Measurements from ENCODE around the gene SH2D5.

SH2D5 gene

GRCh38 chr1:20703124-20703756 is 29.3 kb downstream of the SH2D5 start:
- no peaks in the 10 kb centered on the region for H3K27me3 ChIP-seq (ENCODE audit: control insufficient read depth in 5 of 5, insufficient read depth in 4 of 5, low read length in 5 of 5)
- no peaks in the 10 kb centered on the region for H3K4me1 ChIP-seq (ENCODE audit: control insufficient read depth in 5 of 5, insufficient read depth in 5 of 5, low read length in 5 of 5)
- no peak overlapping the region for H3K4me3 ChIP-seq (ENCODE audit: low read depth in 1 of 5, low read length in 5 of 5)
- no peak overlapping the region for H3K9ac ChIP-seq (ENCODE audit: low read length in 5 of 5)
- H3K36me3 ChIP-seq (ENCODE audit: control insufficient read depth in 5 of 5, insufficient read depth in 5 of 5, low read length in 5 of 5): no peaks in the 10 kb centered on the region
- no peaks in the 10 kb centered on the region for H3K9me3 ChIP-seq (ENCODE audit: control insufficient read depth in 5 of 5, low read length in 5 of 5)
- H3K27ac ChIP-seq (ENCODE audit: low read depth, low read length): no peak overlapping the region

- no peaks in the 10 kb centered on the region for H3K27me3 ChIP-seq (ENCODE audit: control insufficient read depth in 5 of 5, insufficient read depth in 4 of 5, low read length in 5 of 5)
- no peak overlapping the region for H3K9ac ChIP-seq (ENCODE audit: low read length in 5 of 5)
- no peaks in the 10 kb centered on the region for H3K9me3 ChIP-seq (ENCODE audit: control insufficient read depth in 5 of 5, low read length in 5 of 5)
- H3K4me3 ChIP-seq (ENCODE audit: low read depth in 1 of 5, low read length in 5 of 5): no peak overlapping the region
- H3K27ac ChIP-seq (ENCODE audit: low read depth, low read length): no peak overlapping the region
- peaks cover 0 to 2% (median under 1%) of the 10 kb centered on the region in 5 donors for H3K4me1 ChIP-seq (ENCODE audit: control insufficient read depth in 5 of 5, insufficient read depth in 5 of 5, low read length in 5 of 5)
- H3K36me3 ChIP-seq (ENCODE audit: control insufficient read depth in 5 of 5, insufficient read depth in 5 of 5, low read length in 5 of 5): no peaks in the 10 kb centered on the region
These were observed 30.1 kb downstream of the SH2D5 start for GRCh38 chr1:20702416-20702815.

GRCh38 chr1:20701847-20702246 is 30.7 kb downstream of the SH2D5 start:
- Histone ChIP-seq H3K4me3 (ENCODE audit: low read depth in 1 of 5, low read length in 5 of 5) (no peak overlapping the region), H3K27me3 (ENCODE audit: control insufficient read depth in 5 of 5, insufficient read depth in 4 of 5, low read length in 5 of 5) (no peaks in the 10 kb centered on the region), H3K9ac (ENCODE audit: low read length in 5 of 5) (no peak overlapping the region), H3K36me3 (ENCODE audit: control insufficient read depth in 5 of 5, insufficient read depth in 5 of 5, low read length in 5 of 5) (no peaks in the 10 kb centered on the region), H3K27ac (ENCODE audit: low read depth, low read length) (no peak overlapping the region), H3K9me3 (ENCODE audit: control insufficient read depth in 5 of 5, low read length in 5 of 5) (no peaks in the 10 kb centered on the region), H3K4me1 (ENCODE audit: control insufficient read depth in 5 of 5, insufficient read depth in 5 of 5, low read length in 5 of 5) (peaks cover 0 to 8% (median 6%) of the 10 kb centered on the region in 5 donors)

GRCh38 chr1:20701446-20701845 is 31.1 kb downstream of the SH2D5 start:
- Histone ChIP-seq H3K4me1 (ENCODE audit: control insufficient read depth in 5 of 5, insufficient read depth in 5 of 5, low read length in 5 of 5) (peaks cover 0 to 11% (median 9%) of the 10 kb centered on the region in 5 donors), H3K27ac (ENCODE audit: low read depth, low read length) (no peak overlapping the region), H3K27me3 (ENCODE audit: control insufficient read depth in 5 of 5, insufficient read depth in 4 of 5, low read length in 5 of 5) (no peaks in the 10 kb centered on the region), H3K36me3 (ENCODE audit: control insufficient read depth in 5 of 5, insufficient read depth in 5 of 5, low read length in 5 of 5) (no peaks in the 10 kb centered on the region), H3K4me3 (ENCODE audit: low read depth in 1 of 5, low read length in 5 of 5) (no peak overlapping the region), H3K9ac (ENCODE audit: low read length in 5 of 5) (no peak overlapping the region), H3K9me3 (ENCODE audit: control insufficient read depth in 5 of 5, low read length in 5 of 5) (no peaks in the 10 kb centered on the region)

- peaks cover 0 to 17% (median 14%) of the 10 kb centered on the region in 5 donors for H3K4me1 ChIP-seq (ENCODE audit: control insufficient read depth in 5 of 5, insufficient read depth in 5 of 5, low read length in 5 of 5)
- no peaks in the 10 kb centered on the region for H3K9me3 ChIP-seq (ENCODE audit: control insufficient read depth in 5 of 5, low read length in 5 of 5)
- H3K36me3 ChIP-seq (ENCODE audit: control insufficient read depth in 5 of 5, insufficient read depth in 5 of 5, low read length in 5 of 5): no peaks in the 10 kb centered on the region
- no peak overlapping the region for H3K9ac ChIP-seq (ENCODE audit: low read length in 5 of 5)
- no peak overlapping the region for H3K4me3 ChIP-seq (ENCODE audit: low read depth in 1 of 5, low read length in 5 of 5)
- H3K27ac ChIP-seq (ENCODE audit: low read depth, low read length): no peak overlapping the region
- H3K27me3 ChIP-seq (ENCODE audit: control insufficient read depth in 5 of 5, insufficient read depth in 4 of 5, low read length in 5 of 5): no peaks in the 10 kb centered on the region
These were observed 31.8 kb downstream of the SH2D5 start for GRCh38 chr1:20700636-20701215.

- Histone ChIP-seq H3K9ac (ENCODE audit: low read length in 5 of 5) (no peak overlapping the region), H3K27ac (ENCODE audit: low read depth, low read length) (no peak overlapping the region)
These were observed 32.9 kb downstream of the SH2D5 start for GRCh38 chr1:20699558-20699957.

GRCh38 chr1:20698195-20698910 is 34.1 kb downstream of the SH2D5 start:
- Histone ChIP-seq H3K9ac (ENCODE audit: low read length in 5 of 5) (no peak overlapping the region), H3K9me3 (ENCODE audit: control insufficient read depth in 5 of 5, low read length in 5 of 5) (no peaks in the 10 kb centered on the region), H3K27ac (ENCODE audit: low read depth, low read length) (no peak overlapping the region), H3K36me3 (ENCODE audit: control insufficient read depth in 5 of 5, insufficient read depth in 5 of 5, low read length in 5 of 5) (no peaks in the 10 kb centered on the region), H3K4me3 (ENCODE audit: low read depth in 1 of 5, low read length in 5 of 5) (no peak overlapping the region), H3K27me3 (ENCODE audit: control insufficient read depth in 5 of 5, insufficient read depth in 4 of 5, low read length in 5 of 5) (no peaks in the 10 kb centered on the region), H3K4me1 (ENCODE audit: control insufficient read depth in 5 of 5, insufficient read depth in 5 of 5, low read length in 5 of 5) (peaks cover 0 to 17% (median 14%) of the 10 kb centered on the region in 5 donors)

More at GRCh38 chr1:20699558-20699957, 32.9 kb downstream of the SH2D5 start:
- no peaks in the 10 kb centered on the region for H3K27me3 ChIP-seq (ENCODE audit: control insufficient read depth in 5 of 5, insufficient read depth in 4 of 5, low read length in 5 of 5)
- H3K4me1 ChIP-seq (ENCODE audit: control insufficient read depth in 5 of 5, insufficient read depth in 5 of 5, low read length in 5 of 5): peaks cover 0 to 17% (median 14%) of the 10 kb centered on the region in 5 donors
- H3K4me3 ChIP-seq (ENCODE audit: low read depth in 1 of 5, low read length in 5 of 5): no peak overlapping the region
- no peaks in the 10 kb centered on the region for H3K9me3 ChIP-seq (ENCODE audit: control insufficient read depth in 5 of 5, low read length in 5 of 5)
- no peaks in the 10 kb centered on the region for H3K36me3 ChIP-seq (ENCODE audit: control insufficient read depth in 5 of 5, insufficient read depth in 5 of 5, low read length in 5 of 5)

GRCh38 chr1:20697563-20697962 is 34.9 kb downstream of the SH2D5 start:
- Histone ChIP-seq H3K36me3 (ENCODE audit: control insufficient read depth in 5 of 5, insufficient read depth in 5 of 5, low read length in 5 of 5) (no peaks in the 10 kb centered on the region), H3K4me3 (ENCODE audit: low read depth in 1 of 5, low read length in 5 of 5) (no peak overlapping the region), H3K27ac (ENCODE audit: low read depth, low read length) (no peak overlapping the region), H3K9ac (ENCODE audit: low read length in 5 of 5) (no peak overlapping the region), H3K4me1 (ENCODE audit: control insufficient read depth in 5 of 5, insufficient read depth in 5 of 5, low read length in 5 of 5) (peaks cover 0 to 17% (median 14%) of the 10 kb centered on the region in 5 donors), H3K9me3 (ENCODE audit: control insufficient read depth in 5 of 5, low read length in 5 of 5) (no peaks in the 10 kb centered on the region), H3K27me3 (ENCODE audit: control insufficient read depth in 5 of 5, insufficient read depth in 4 of 5, low read length in 5 of 5) (no peaks in the 10 kb centered on the region)

- Histone ChIP-seq H3K27me3 (ENCODE audit: control insufficient read depth in 5 of 5, insufficient read depth in 4 of 5, low read length in 5 of 5) (no peaks in the 10 kb centered on the region), H3K27ac (ENCODE audit: low read depth, low read length) (peak overlapping the region; percentile 74), H3K4me1 (ENCODE audit: control insufficient read depth in 5 of 5, insufficient read depth in 5 of 5, low read length in 5 of 5) (peaks cover 0 to 17% (median 14%) of the 10 kb centered on the region in 5 donors), H3K4me3 (ENCODE audit: low read depth in 1 of 5, low read length in 5 of 5) (peak overlapping the region; percentile 63 to 79 (median 73)), H3K36me3 (ENCODE audit: control insufficient read depth in 5 of 5, insufficient read depth in 5 of 5, low read length in 5 of 5) (no peaks in the 10 kb centered on the region), H3K9me3 (ENCODE audit: control insufficient read depth in 5 of 5, low read length in 5 of 5) (peaks cover 0 to 3% (median 0%) of the 10 kb centered on the region in 5 donors), H3K9ac (ENCODE audit: low read length in 5 of 5) (peak overlapping the region; percentile 52 to 82 (median 73))
These were observed 35.8 kb downstream of the SH2D5 start for GRCh38 chr1:20696397-20697333.
